GM21576 (cell line): ENCODE data around the gene HLTF.

ENCODE experiments used
- ATAC-seq: cut with Tn5 transposase; IDR thresholded peaks from one replicate; pipeline ENCODE4 v1.9.1; 2021; ENCODE audit warnings: mild to moderate bottlenecking, moderate library complexity; ENCODE audit not compliant: unreplicated experiment

Gene HLTF

DNA sequence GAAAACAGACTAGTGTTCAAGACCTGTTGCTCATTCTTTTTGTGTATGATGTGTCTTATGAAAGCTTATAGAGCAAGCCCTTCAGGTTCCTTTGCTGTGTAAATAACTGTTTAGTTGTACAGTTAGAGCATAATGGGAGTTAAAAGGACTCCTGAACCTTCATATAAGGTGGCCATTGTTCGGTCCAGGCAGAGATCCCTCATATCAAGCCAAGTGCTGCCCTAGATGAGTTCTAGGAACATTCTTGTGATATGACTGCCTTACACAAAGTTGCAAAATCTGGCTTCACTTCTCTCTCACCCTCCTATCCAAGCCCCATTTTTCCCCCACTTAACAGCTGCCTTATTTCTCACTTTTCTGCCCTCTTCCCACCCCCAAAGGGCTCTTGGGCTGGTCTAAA, 68.1 kb downstream of the HLTF start:
- ATAC-seq = no peak

GRCh38 chr3:149016669-149017541, 69.4 kb downstream of the HLTF start:
- no peak for ATAC-seq

DNA sequence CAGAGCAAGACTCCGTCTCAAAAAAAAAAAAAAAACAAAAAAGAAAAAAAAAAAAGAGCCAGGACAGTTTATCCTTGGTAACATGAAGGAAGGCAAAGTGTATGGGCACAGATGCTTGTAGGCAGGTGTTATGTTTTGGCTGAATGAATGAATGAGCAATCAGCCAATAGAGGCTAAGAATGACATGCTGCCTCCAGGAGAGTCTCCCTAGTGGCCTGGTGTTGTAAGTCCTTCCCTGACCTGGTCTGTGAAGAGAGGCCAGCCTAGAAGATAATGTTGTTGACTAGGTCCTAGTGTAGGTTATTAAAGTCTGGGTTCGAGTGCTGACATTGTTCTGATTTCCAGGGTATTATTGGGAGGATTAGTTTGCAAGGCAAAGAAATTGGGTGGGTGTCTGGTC, 70.1 kb downstream of the HLTF start:
- ATAC-seq = no peak

- ATAC-seq = no peak
Observed at GRCh38 chr3:149015393-149015792, 70.9 kb downstream of the HLTF start.

DNA sequence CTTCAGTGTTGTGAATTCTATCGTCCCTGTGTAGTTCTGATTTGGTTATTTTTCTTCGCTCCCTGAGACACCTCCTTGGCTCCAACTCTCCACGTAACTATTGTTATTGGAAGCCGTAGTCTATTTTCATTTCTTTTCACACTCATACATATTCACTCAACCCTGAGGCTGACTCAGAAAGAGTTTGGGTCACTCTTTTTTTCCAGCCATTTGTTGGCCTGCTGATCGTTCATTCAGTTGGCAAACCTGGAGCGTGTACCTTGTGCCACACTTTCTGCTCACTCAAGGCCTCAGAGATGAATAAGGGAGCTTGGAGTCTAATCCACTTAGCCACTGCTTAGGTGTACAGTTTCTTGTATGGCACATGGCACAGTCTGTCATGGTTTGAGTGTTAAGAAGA, 72.6 kb downstream of the HLTF start:
- ATAC-seq = no peak

DNA sequence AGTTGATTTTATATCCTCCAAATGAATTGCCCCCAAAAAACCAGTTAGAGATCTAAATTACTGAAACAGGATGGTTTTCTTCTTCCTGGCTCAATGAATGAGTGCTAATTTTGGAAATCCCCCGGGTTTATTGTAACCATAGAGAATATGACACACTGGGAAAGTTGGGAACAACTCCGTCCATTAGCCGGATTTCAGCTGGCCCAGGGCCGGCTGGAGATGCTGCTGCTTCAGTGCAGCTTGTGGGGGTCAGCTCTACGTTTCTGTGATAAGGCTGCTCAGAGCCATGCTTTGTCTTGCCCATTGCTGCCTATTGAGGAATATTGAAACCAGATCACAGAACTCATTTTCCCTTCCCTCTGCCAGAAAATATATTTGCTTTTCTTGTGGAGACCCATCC, 74.7 kb downstream of the HLTF start:
- ATAC-seq = no peak

- ATAC-seq = no peak
Observed at GRCh38 chr3:149010966-149011365, 75.4 kb downstream of the HLTF start.

GRCh38 chr3:149010504-149010951, 75.8 kb downstream of the HLTF start:
- no peak for ATAC-seq

DNA sequence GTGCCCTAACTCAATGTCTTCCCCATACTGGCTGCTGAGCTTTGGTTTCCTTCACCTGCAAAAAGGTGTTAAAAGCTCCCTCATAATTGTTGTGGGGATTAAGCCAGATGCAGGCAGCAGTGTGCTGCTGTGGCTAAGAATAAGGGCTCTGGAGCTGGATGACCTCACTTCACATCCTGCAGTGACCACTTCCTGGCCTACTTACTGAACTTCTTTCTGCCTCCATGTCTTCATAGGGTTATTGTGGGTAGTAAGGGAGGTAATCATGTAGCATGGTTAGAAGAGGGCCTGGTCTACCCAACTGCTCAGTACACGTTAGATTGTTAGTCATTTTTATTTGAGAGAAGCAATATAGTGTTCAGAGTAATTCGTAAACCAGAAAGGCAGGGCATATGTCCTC, 76.6 kb downstream of the HLTF start:
- ATAC-seq = peak; percentile 84

GRCh38 chr3:149007567-149008257, 78.6 kb downstream of the HLTF start:
- no peak for ATAC-seq

GRCh38 chr3:149005416-149005815, 80.9 kb downstream of the HLTF start:
- no peak for ATAC-seq

DNA sequence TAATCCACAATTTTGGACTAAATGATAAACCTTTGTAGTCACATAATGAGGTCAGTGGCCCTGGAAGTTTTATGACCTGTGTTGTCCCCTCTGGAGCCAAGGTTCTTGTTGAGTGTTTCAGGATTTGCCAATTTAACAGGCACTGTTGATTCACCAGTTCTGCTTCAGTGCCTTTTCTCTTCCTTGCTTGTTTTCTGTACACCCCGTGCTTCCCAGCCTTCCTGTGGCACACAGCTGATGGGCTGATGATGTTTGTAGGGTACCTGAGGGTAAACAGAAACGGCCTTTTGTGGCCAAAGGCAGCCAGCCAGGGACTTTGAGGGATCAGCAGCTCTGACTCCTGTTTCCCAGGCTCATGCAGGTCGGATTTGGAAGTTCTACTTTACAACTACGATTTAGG, 81.7 kb downstream of the HLTF start:
- ATAC-seq = no peak

DNA sequence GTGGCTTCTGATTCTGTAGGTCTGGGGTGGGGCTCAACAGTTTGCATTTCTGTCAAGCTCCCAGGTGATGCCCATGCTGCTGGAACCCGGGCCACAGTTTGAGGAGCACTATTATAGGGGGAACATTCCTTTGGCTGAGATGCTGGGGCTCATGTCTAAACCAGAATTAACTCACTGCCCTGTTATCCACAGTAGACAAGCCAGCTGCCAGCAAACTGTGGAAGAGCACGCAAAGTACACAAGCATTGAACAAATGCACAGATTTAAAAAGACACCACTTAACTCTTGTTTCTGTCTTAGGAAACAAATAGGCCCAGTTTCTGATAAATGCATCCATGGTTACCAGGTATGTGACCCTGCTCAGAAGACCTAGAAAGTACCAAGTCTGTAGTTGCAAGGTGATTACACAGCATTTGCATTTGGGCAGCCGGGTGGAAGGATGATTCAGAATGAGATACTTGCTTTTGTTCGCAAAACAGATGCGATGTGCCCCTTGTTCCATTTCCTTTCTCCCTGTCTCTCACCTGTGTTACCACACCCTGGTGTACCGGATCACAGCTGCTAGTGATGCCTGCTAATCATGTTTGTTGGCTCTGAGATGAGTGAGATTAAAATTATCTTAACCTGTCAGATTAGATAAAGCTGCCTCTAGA, 82.6 kb downstream of the HLTF start:
- peak; percentile 80 for ATAC-seq

- no peak for ATAC-seq
Observed at GRCh38 chr3:149001727-149002126, 84.6 kb downstream of the HLTF start.

- no peak for ATAC-seq
Observed at GRCh38 chr3:149000206-149000745, 86.1 kb downstream of the HLTF start.

- peak; percentile 39 for ATAC-seq
Observed at GRCh38 chr3:148999806-149000205, 86.5 kb downstream of the HLTF start.

DNA sequence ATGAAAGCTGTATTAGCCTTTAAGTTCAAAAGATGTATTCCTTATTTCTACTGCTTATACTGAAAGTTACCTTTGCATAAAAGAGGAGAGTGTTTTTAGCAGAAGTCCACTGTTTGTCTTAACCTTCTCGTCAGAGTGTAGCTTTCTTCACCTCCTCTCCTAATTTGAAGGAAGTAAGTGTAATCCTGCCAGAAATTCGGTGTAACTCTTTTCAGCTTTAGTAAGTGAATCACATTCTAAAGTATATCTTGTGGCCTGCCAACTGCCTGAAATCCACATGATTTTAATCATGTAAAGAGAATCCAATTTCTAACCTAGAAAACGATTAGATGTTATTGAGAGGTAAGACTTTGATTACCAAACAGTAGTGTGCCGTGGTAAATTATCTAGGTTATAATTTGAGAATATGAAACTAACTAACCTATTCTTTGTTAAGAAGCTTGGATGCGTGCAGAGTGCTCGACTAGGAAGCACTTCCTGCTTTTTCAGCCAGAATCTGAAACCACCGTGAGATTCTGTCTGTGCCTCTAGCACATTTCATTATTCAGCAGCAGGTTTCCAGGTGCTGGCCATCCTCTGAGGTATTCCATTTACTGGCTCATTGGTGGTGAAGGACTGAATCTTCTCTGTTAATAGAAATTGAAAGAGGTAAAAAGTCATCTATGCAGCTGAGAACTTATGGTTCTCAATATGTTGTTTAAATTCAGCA, 87.5 kb downstream of the HLTF start:
- peak; percentile 37 for ATAC-seq

GRCh38 chr3:148998297-148998696, 88.0 kb downstream of the HLTF start:
- ATAC-seq = no peak

- no peak for ATAC-seq
Observed at GRCh38 chr3:148997623-148998022, 88.7 kb downstream of the HLTF start.

- no peak for ATAC-seq
Observed at GRCh38 chr3:148992635-148993255, 93.6 kb downstream of the HLTF start.
